Measurements from ENCODE around the gene SSB. TPM values are rescaled to one million over a fixed set of nuclear protein-coding genes. Genes with fewer than 3 reads are reported as not detected.
A peak's percentile ranks its signal among the peaks of the same experiment; 100 is the strongest.

SSB gene
- polyA plus RNA-seq, 1 donor from 2014 or later = 214 TPM

- no peaks in the 10 kb centered on the region for H3K9me2 ChIP-seq (ENCODE audit: insufficient read depth, low read length)
- no peaks in the 10 kb centered on the region for H3K27me3 ChIP-seq (ENCODE audit: insufficient read depth, low read depth, low read length)
- no peak overlapping the region for H3K4me3 ChIP-seq (ENCODE audit: low read length)
- H3F3A ChIP-seq (ENCODE audit: insufficient read depth, low read length, poor library complexity, severe bottlenecking) = no peaks in the 10 kb centered on the region
- no peak overlapping the region for H2AFZ ChIP-seq (ENCODE audit: low read depth, low read length)
- no peaks in the 10 kb centered on the region for H4K20me1 ChIP-seq (ENCODE audit: insufficient read depth)
- no peak overlapping the region for H3K27ac ChIP-seq (ENCODE audit: low read length)
- H3K9ac ChIP-seq (ENCODE audit: low read length) = no peak overlapping the region
- H3K4me2 ChIP-seq (ENCODE audit: low read length) = no peak overlapping the region
- TF ChIP-seq CTCF (IDR thresholded peaks at IDR 0.05; ENCODE audit: poor library complexity, severe bottlenecking) (no peak), POLR2AphosphoS5 (IDR thresholded peaks at IDR 0.05) (no peak), MXI1 (conservative IDR thresholded peaks at IDR 0.05; ENCODE audit: poor library complexity, severe bottlenecking) (no peak), RAD21 (conservative IDR thresholded peaks at IDR 0.05) (no peak), TAF1 (IDR thresholded peaks at IDR 0.05; ENCODE audit: low read depth) (no peak), EZH2 (IDR thresholded peaks at IDR 0.05; ENCODE audit: borderline replicate concordance, insufficient read depth, low read length, poor library complexity, severe bottlenecking) (no peak), SMC3 (conservative IDR thresholded peaks at IDR 0.05; ENCODE audit: poor library complexity) (no peak)
- H3K9me3 ChIP-seq (ENCODE audit: low read length) = no peaks in the 10 kb centered on the region
- H3K36me3 ChIP-seq (ENCODE audit: insufficient read depth, low read length) = no peaks in the 10 kb centered on the region
- peaks cover 21% of the 10 kb centered on the region for H3K79me2 ChIP-seq (replicated peaks; ENCODE audit: insufficient read depth, low read length)
Measured at GRCh38 chr2:169797601-169798000, 1.1 kb upstream of the SSB start.

- no peaks in the 10 kb centered on the region for H3F3A ChIP-seq (ENCODE audit: insufficient read depth, low read length, poor library complexity, severe bottlenecking)
- H3K4me3 ChIP-seq (ENCODE audit: low read length) = peak overlapping the region; percentile 67
- H3K9me2 ChIP-seq (ENCODE audit: insufficient read depth, low read length) = no peaks in the 10 kb centered on the region
- H3K27me3 ChIP-seq (ENCODE audit: insufficient read depth, low read depth, low read length) = no peaks in the 10 kb centered on the region
- H2AFZ ChIP-seq (ENCODE audit: low read depth, low read length) = peak overlapping the region; percentile 34
- no peaks in the 10 kb centered on the region for H3K9me3 ChIP-seq (ENCODE audit: low read length)
- H4K20me1 ChIP-seq (ENCODE audit: insufficient read depth) = no peaks in the 10 kb centered on the region
- H3K9ac ChIP-seq (ENCODE audit: low read length) = peak overlapping the region; percentile 72
- no peak for TF ChIP-seq CTCF (IDR thresholded peaks at IDR 0.05; ENCODE audit: poor library complexity, severe bottlenecking)
- TF ChIP-seq RAD21 (conservative IDR thresholded peaks at IDR 0.05) = no peak
- TF ChIP-seq MXI1 (conservative IDR thresholded peaks at IDR 0.05; ENCODE audit: poor library complexity, severe bottlenecking) = no peak
- TF ChIP-seq TAF1 (IDR thresholded peaks at IDR 0.05; ENCODE audit: low read depth) = no peak
- TF ChIP-seq EP300 (conservative IDR thresholded peaks at IDR 0.05; ENCODE audit: poor library complexity, severe bottlenecking) = no peak
- no peak for TF ChIP-seq POLR2AphosphoS5 (IDR thresholded peaks at IDR 0.05)
- TF ChIP-seq SMC3 (conservative IDR thresholded peaks at IDR 0.05; ENCODE audit: poor library complexity) = no peak
- no peak for TF ChIP-seq EZH2 (IDR thresholded peaks at IDR 0.05; ENCODE audit: borderline replicate concordance, insufficient read depth, low read length, poor library complexity, severe bottlenecking)
- no peak for TF ChIP-seq REST (IDR thresholded peaks at IDR 0.05; ENCODE audit: borderline replicate concordance)
- peak overlapping the region; percentile 67 for H3K27ac ChIP-seq (ENCODE audit: low read length)
- H3K4me2 ChIP-seq (ENCODE audit: low read length) = peak overlapping the region; percentile 18
- no peaks in the 10 kb centered on the region for H3K36me3 ChIP-seq (ENCODE audit: insufficient read depth, low read length)
- peaks cover 27% of the 10 kb centered on the region for H3K79me2 ChIP-seq (replicated peaks; ENCODE audit: insufficient read depth, low read length)
Measured at GRCh38 chr2:169798397-169798717, 314 bp upstream of the SSB start.

Data from neural cell (in vitro differentiated cells).